Measurements from ENCODE around the gene PNLIPRP2. TPM values are rescaled to one million over a fixed set of nuclear protein-coding genes. Genes with fewer than 3 reads are reported as not detected.

PNLIPRP2 gene
- polyA plus RNA-seq, 1 of the 3 experiments (the other 2 are of a cell fraction) = not detected

- Histone ChIP-seq H3K9ac (no peak overlapping the region), H3K9me2 (no peaks in the 10 kb centered on the region), H3K9me3 (no peaks in the 10 kb centered on the region), H3K27me3 (ENCODE audit: insufficient read depth) (no peaks in the 10 kb centered on the region), H3K4me1 (ENCODE audit: control insufficient read depth in 1 of 2, insufficient read depth in 2 of 2, low read depth in 1 of 2, low read length in 1 of 2) (peaks cover 5 to 6% of the 10 kb centered on the region in 2 experiments; a peak in 1 of 4 replicates), H4K20me1 (ENCODE audit: insufficient read depth) (no peaks in the 10 kb centered on the region), H3F3A (replicated peaks; ENCODE audit: insufficient read depth) (no peaks in the 10 kb centered on the region), H3K79me2 (ENCODE audit: insufficient read depth) (no peaks in the 10 kb centered on the region), H3K36me3 (replicated peaks in 1 of 2; ENCODE audit: control insufficient read depth in 1 of 2, insufficient read depth in 2 of 2, low read length in 1 of 2) (no peaks in the 10 kb centered on the region), H3K4me2 (no peak overlapping the region), H3K4me3 (ENCODE audit: low read depth in 2 of 2, low read length in 1 of 2) (no peak overlapping the region), H3K27ac (ENCODE audit: low read depth in 2 of 2, low read length in 1 of 2) (no peak overlapping the region), H2AFZ (ENCODE audit: low read depth) (no peak overlapping the region)
- ChIA-PET CTCF (interaction anchor here (1.5 to 9.2 kb wide), 4 partner anchors 8 to 101 kb away, joined by 4 to 218 read pairs (median 9); no protein-coding TSS in a partner anchor), POLR2A (no interaction called here)
- WGBS (ENCODE audit: low lambda C conversion rate) = 88% methylated on average over 3 of the region's 3 CpGs
- no peak for DNase-seq
- no peak for TF ChIP-seq ZBTB33 (IDR thresholded peaks at IDR 0.05; ENCODE audit: borderline replicate concordance, low read depth)
- TF ChIP-seq TEAD4 (IDR thresholded peaks at IDR 0.05; ENCODE audit: borderline replicate concordance, insufficient read depth) = no peak
- no peak for TF ChIP-seq USF1 (IDR thresholded peaks at IDR 0.05; ENCODE audit: borderline replicate concordance, low read depth)
- no peak for TF ChIP-seq REST (IDR thresholded peaks at IDR 0.05; ENCODE audit: low read depth, low read length)
- TF ChIP-seq, protein P1, sequence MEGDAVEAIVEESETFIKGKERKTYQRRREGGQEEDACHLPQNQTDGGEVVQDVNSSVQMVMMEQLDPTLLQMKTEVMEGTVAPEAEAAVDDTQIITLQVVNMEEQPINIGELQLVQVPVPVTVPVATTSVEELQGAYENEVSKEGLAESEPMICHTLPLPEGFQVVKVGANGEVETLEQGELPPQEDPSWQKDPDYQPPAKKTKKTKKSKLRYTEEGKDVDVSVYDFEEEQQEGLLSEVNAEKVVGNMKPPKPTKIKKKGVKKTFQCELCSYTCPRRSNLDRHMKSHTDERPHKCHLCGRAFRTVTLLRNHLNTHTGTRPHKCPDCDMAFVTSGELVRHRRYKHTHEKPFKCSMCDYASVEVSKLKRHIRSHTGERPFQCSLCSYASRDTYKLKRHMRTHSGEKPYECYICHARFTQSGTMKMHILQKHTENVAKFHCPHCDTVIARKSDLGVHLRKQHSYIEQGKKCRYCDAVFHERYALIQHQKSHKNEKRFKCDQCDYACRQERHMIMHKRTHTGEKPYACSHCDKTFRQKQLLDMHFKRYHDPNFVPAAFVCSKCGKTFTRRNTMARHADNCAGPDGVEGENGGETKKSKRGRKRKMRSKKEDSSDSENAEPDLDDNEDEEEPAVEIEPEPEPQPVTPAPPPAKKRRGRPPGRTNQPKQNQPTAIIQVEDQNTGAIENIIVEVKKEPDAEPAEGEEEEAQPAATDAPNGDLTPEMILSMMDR (IDR thresholded peaks at IDR 0.05) = no peak
- no peak for TF ChIP-seq RXRA (IDR thresholded peaks at IDR 0.05; ENCODE audit: borderline replicate concordance, low read depth)
- no peak for TF ChIP-seq PBX3 (IDR thresholded peaks at IDR 0.05)
- no peak for TF ChIP-seq CHD2 (IDR thresholded peaks at IDR 0.05; ENCODE audit: low read length, partially characterized antibody)
- no peak for TF ChIP-seq RAD21 (IDR thresholded peaks at IDR 0.05; ENCODE audit: low read length)
Measured at GRCh38 chr10:116686632-116687031, 65.9 kb downstream of the PNLIPRP2 start.
